Stimulated activated CD4-positive, alpha-beta T cell treated with anti-CD3 and anti-CD28 coated beads, Interleukin-12 subunit alpha, Interleukin-12 subunit beta, amount 100 ng/mL, for 48 hours (primary cell): Measurements from ENCODE around the gene MS4A15.

ENCODE experiments used
- DNase-seq, 3 donors: peaks; one replicate each; pipeline ENCODE4 v3.0.0-alpha.2; 2020; ENCODE audit warnings: low read depth in 2 of 3, low spot score in 1 of 3

The MS4A15 gene

DNA sequence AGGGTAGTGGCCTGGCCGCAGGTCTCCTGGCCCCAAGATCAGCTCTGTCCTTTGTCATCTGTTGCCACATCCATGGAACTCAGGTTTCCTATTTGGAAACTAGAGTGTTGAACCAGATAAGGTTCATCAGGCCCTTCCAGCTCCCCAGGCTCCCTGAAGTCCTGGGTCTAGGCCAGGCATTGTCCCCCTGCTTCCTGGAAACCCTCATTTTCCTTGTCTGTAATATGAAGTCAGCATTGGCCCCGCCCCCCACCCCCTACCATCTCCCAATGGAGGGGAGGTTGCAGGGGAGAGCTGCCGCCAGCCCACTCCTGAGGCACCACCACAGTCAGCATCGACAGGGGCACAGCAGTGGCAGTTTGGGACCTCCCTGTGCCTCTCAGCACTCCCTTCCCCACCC lies 19.5 kb downstream of the MS4A15 start:
- no peak for DNase-seq

DNA sequence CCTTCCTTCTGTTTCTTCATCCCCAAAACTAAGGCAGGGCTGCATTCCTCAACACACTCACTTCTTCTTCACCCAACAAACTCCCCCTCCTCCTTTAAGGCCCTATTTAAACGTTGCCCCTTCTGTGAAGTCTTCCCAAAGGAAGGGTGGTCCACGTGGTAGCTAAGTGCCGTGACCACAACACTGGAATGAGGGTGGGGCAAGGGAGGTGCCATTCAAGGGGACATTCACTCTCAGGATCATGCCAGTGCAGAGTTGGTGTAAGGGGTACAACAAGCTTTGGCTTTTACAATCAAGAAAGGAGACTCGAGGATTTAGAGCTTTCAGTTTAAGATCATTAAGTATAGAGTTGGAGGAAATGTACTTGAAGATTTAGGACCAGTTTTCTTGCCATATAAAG lies 20.4 kb downstream of the MS4A15 start:
- no peak for DNase-seq

GRCh38 chr11:60777572-60777971 lies 20.9 kb downstream of the MS4A15 start:
- no peak for DNase-seq

DNA sequence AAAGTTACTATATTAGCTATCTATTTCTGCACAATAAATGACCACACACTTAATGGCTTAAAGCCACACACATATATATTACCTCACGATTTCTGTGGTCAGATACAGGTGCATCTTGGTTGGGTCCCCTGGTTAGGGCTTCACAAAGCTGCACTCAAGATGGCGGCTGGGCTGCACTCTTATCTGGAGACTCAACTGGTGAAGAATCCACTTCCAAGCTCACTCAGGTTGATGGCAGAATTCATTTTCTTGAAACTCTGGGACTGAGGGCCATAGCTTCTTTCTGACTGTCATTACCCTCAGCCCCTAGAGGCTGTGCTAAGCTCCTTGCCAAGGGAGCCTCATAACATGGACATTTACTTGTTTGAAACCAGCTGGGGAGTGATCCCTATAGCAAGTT lies 23.4 kb downstream of the MS4A15 start:
- no peak for DNase-seq

DNA sequence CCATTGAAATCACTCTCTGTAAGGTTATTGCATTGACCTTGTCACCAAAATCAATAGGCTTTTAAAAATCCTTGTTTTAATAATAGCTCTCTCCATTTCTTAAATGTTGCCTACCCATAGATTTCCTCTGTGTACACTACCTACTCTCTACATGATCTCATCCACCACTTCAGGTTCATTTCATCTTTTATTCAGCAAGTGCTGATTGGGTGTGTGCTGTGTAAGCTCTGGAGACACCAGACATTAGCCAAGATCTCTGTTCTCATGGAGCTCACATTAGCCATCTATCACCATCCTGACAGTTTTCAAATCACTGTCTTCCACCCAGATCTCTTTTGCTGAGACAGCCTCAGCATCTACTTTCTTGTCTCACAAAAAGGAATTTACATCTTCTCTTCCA lies 24.1 kb downstream of the MS4A15 start:
- no peak for DNase-seq

- no peak for DNase-seq
These were observed 24.8 kb downstream of the MS4A15 start for GRCh38 chr11:60781286-60781980.

DNA sequence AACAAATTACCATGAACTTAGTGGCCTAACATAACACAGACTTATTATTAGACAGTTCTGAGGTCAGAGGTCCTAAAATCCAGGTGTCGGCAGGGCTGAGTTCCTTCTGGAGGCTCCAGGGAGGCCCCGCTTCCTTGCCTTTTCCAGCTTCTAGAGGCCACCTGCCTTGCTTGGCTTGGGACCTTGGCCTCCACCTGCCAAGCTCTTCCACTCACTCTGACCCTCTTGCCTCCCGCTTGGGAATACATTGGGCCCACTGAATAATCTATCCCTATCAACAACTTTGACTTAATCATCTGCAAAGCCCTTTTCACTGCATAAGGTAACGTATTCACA lies 25.3 kb downstream of the MS4A15 start:
- no peak for DNase-seq

DNA sequence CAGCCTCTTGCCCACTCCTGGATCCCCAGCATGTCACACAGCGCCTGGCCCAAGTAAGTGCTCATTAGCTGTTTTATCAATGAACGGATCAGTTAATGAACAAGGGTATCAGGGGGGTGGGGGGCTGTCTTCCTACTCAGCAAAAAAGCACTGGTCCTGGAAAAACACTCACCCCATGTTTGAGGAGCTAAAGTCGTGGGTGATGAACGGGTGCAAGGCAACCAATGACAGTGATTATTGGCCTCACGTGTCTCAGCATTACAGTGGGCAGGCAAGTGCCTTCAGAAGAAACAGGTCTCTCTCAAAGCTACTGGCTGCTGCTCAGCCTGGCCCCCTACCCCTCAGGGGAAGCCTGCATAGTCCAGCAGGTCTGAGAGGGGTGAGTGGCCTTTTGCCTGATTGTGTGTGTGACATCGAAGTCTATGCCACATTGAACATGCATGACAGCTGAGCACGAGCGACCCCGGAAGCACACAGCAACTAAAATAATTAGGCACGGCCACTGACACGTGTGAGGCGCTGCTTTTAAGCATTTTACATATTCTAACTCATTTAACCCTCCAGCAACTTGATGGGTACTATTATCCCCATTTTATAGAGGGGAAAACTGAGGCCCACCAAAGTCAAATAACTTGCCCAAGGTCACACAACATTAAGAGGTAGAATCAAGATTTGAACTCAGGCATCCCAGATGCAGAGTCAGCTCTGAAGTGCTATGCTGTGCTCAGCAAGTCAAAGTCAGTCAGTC lies 25.9 kb downstream of the MS4A15 start:
- DNase-seq: no peak

DNA sequence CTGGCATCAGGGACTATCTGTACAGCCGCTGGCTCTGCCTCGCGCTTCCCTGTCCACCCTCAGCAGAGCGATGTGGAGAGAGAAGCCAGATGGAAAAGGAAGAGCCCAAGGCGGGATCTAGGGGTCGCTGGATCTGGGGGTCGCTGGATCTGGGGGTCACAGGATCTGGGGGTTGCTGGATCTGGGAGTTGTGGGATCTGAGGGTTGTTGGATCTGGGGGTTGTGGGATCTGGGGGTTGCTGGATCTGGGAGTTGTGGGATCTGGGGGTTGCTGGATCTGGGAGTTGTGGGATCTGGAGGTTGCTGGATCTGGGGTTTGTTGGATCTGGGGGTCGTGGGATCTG lies 26.4 kb downstream of the MS4A15 start:
- no peak for DNase-seq

GRCh38 chr11:60783911-60784310 lies 27.2 kb downstream of the MS4A15 start:
- no peak for DNase-seq

- no peak for DNase-seq
These were observed 28.5 kb downstream of the MS4A15 start, which contains the start of gene MS4A10 for GRCh38 chr11:60785136-60785535. Gene MS4A10 (plus strand): TSS chr11:60785333. CDS start chr11:60790336, 5,003 bp downstream.

DNA sequence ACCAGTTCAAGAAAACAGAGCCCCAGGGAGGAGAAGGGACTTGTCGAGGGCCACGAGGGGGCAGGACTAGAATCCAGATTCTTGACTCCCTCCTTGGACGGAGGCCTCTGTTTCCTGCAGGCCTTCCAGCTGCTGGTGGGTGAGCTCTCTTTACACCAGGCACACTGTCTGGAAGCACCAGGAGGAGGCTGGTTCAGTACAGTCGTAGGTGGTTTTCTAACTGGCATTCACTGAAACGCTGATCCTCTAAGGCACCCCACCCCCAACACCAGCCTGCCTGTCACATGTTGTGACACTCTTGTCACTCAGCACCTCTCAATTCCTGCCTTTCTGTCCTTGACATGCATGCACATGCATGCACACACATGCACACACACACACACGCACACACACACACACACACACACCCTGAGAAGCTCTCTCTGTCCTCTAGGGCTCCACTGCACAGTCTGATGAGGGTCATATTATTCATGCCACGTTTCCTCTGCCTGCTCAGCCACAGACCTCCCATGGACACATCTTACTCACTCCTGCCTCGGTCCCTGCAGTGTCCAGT lies 29.2 kb downstream of the MS4A15 start:
- no peak for DNase-seq

DNA sequence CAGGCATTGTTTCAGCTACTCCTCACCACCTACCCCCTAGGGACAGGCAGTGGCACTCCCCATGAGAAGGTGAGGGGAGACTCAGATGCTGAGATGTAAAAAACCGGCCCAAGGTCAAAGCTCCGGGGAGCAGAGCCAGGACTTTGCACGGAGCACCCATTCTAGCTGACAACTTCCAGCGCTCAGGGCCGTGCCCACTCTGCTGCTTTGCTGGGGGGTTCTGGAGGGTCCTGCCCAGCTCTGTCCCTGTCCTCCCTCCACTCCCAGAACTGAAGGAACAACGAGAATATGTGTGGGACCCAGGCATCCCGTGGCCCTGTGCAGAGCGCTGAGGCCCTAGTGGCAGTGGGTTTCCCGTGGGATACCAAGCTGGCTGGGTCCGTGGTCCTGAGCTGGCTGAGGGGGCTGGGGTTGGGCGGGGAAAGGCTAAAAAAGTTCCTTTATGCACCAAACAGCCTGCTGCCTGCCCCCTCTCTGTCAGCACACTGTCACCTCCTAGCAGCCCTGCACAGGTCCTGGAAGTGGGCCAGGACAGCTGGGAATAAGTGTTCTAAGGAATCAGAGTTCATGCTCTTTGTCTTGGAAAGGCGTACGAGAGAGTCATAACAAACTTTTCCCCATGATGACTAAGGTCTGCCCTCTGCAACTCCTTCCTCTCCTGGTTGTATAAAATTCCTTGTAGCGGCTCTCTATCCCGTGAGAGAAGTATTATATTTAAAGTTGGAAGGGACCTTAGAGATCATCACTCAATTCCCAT lies 30.3 kb downstream of the MS4A15 start:
- no peak for DNase-seq

DNA sequence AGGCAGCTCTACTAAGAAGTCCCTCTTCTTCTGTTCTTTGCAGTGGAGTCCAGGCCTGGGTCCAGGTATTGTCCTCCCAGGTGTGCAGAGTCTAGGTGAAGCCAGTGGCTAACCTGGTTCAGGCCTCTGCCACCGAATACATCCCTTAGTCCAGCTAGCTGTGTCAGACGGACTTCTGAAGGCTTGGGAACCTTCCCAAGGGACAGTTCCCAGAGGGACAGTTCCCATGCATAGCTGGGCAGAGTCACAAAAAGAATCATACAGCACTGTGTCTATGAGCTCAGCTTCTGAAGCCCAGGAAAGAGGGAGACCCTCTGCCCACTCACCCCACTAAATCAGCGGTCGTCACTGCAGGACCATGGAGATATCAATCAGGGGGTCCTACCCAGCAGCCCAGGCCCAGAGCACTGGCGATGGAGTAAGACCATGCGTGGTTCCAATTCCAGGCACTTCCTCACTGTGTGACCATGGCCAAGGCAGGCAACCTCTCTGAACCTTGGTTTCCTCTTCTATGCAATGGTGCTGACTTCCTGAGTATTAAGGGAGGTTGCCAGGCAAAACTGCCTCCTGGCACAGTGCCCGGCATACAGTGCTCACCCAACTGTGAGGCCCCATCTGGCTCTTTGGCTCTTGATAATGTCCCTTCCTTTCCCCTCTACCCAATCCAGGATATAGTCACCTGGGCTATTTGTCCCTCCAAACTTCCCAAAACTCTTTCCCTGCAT lies 31.9 kb downstream of the MS4A15 start:
- no peak for DNase-seq

DNA sequence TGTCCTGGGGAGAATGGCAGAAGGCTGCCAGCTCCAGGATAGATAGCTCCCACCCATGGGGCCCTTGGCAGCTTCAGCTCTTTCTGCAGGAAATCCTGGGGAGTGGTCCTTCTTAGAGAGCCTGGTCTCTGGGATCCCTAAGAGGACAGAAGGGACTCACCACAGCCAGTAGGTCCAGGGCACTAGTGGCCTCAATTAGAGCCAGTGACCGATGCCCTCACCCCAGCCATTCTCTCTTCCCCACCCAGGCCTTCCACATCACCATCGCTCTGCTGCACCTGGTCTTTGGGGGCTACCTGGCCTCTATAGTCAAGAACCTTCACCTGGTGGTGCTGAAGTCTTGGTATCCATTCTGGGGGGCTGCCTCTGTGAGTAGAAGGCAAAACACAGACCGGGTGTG lies 34.1 kb downstream of the MS4A15 start:
- no peak for DNase-seq

GRCh38 chr11:60791153-60791933 lies 34.7 kb downstream of the MS4A15 start:
- DNase-seq: no peak

GRCh38 chr11:60792521-60792920 lies 35.9 kb downstream of the MS4A15 start:
- no peak for DNase-seq

GRCh38 chr11:60795291-60795690 lies 38.6 kb downstream of the MS4A15 start:
- no peak for DNase-seq

GRCh38 chr11:60797846-60798630 lies 41.4 kb downstream of the MS4A15 start:
- no peak for DNase-seq

GRCh38 chr11:60798631-60799030 lies 42.0 kb downstream of the MS4A15 start:
- no peak for DNase-seq
